HepG2 (cell line): ENCODE data around the gene ARHGAP25. TPM values are rescaled to one million over a fixed set of nuclear protein-coding genes. Genes with fewer than 3 reads are reported as not detected.

Experiments used
- TOPORS ChIP-seq: sonication (generic); formaldehyde crosslinking; IDR thresholded peaks from 2 replicates; pipeline ENCODE4 v1.8.0; 2023; ENCODE audit warnings: mild to moderate bottlenecking, missing genetic modification reagents
- ZNF318 ChIP-seq: sonication (generic); formaldehyde crosslinking; IDR thresholded peaks from 2 replicates; pipeline ENCODE4 v1.4.0; 2020; ENCODE audit warnings: mild to moderate bottlenecking, missing genetic modification reagents
- ZNF644 ChIP-seq: IDR thresholded peaks from 2 replicates; pipeline ENCODE4 v1.6.1; 2016; ENCODE audit warnings: low read depth
- ZNF850 ChIP-seq: sonication (generic); formaldehyde crosslinking; conservative IDR thresholded peaks from 2 replicates; pipeline ENCODE4 v1.9.0; 2021; ENCODE audit warnings: mild to moderate bottlenecking, missing genetic modification reagents
- polyA plus RNA-seq, 8 experiments: library from polyadenylated mRNA; depleted of rRNA in 3 of 8; stranded (reverse) in 7 of 8; unstranded in 1 of 8; fragments of >200 nt; fragmentation: Illumina TruSeq in 4 of 8; extraction: Trizol in 4 of 8; gene quantifications; 2 replicates each; pipeline versions ENCODE4 v1.2.1 to v1.2.3, GENCODE V29; 2011 to 2016; ENCODE audit warnings: low read depth in 4 of 8, missing spikeins in 1 of 8, mixed read lengths in 1 of 8; ENCODE audit not compliant: insufficient read depth in 1 of 8
- total RNA-seq, 5 experiments: library from RNA; depleted of rRNA; stranded (reverse); fragments of >200 nt; fragmentation: Illumina TruSeq; extraction: Trizol; gene quantifications; 2 replicates each; pipeline ENCODE4 v1.2.3, GENCODE V29; 2016; ENCODE audit warnings: low read depth in 1 of 5

Gene ARHGAP25
- total and polyA plus RNA-seq, 2 of the 13 experiments (the other 11 are each of a cell fraction or from before 2014, with no cell fraction given) = not detected

- no peak for TF ChIP-seq ZNF318 (CRISPR knock-in tag)
- TF ChIP-seq ZNF850 = no peak
- no peak for TF ChIP-seq TOPORS (CRISPR knock-in tag)
- no peak for TF ChIP-seq ZNF644 (CRISPR knock-in tag)
Observed at GRCh38 chr2:68774569-68775271, 40.1 kb downstream of the ARHGAP25 start (continued).
